ENCODE results near the gene PABPN1L.

GRCh38 chr16:88864521-88864920 is 1.9 kb downstream of the PABPN1L start:
- TF ChIP-seq TARDBP (IDR thresholded peaks at IDR 0.05): no peak
- TF ChIP-seq ELF4 (IDR thresholded peaks at IDR 0.05): no peak
- TF ChIP-seq HDGF (IDR thresholded peaks at IDR 0.05; ENCODE audit: borderline replicate concordance): no peak
- no peak for TF ChIP-seq SUZ12 (IDR thresholded peaks at IDR 0.05)
- no peak for TF ChIP-seq FOXM1 (IDR thresholded peaks at IDR 0.05; ENCODE audit: borderline replicate concordance)
- TF ChIP-seq SP1 (IDR thresholded peaks at IDR 0.05): no peak
- TF ChIP-seq LEF1 (IDR thresholded peaks at IDR 0.05; ENCODE audit: borderline replicate concordance): no peak
- no peak for TF ChIP-seq FOXA1 (IDR thresholded peaks at IDR 0.05)
- TF ChIP-seq NFRKB (IDR thresholded peaks at IDR 0.05): no peak
